ENCODE data around the gene STX7.
A peak's percentile ranks its signal among the peaks of the same experiment; 100 is the strongest.

Gene STX7

GRCh38 chr6:132483779-132484679, 28.9 kb downstream of the STX7 start:
- TF ChIP-seq, protein P1, sequence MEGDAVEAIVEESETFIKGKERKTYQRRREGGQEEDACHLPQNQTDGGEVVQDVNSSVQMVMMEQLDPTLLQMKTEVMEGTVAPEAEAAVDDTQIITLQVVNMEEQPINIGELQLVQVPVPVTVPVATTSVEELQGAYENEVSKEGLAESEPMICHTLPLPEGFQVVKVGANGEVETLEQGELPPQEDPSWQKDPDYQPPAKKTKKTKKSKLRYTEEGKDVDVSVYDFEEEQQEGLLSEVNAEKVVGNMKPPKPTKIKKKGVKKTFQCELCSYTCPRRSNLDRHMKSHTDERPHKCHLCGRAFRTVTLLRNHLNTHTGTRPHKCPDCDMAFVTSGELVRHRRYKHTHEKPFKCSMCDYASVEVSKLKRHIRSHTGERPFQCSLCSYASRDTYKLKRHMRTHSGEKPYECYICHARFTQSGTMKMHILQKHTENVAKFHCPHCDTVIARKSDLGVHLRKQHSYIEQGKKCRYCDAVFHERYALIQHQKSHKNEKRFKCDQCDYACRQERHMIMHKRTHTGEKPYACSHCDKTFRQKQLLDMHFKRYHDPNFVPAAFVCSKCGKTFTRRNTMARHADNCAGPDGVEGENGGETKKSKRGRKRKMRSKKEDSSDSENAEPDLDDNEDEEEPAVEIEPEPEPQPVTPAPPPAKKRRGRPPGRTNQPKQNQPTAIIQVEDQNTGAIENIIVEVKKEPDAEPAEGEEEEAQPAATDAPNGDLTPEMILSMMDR (IDR thresholded peaks at IDR 0.05; ENCODE audit: low read depth, low read length): peak; percentile 55
- DNase-seq (ENCODE audit: extremely low read depth, low read depth): peak; percentile 29

DNA sequence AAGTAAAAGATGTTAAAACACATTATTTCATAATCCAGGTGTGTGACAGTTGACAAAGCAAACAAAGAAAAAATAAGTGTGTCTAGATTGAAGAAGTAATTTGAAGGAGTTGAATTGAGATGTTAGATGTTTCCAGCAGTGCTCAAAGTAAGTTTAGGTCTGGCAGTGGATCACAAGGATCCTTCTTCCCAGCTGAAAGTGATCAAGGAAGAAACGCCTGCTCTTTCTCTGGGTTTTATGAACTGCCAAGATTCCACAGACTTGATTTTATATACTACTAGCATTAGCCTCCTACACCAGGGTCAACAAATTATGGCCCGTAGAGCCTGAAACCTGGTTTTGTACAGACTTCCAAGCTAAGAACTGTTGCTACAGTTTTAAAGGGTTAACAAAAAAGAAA, 30.3 kb downstream of the STX7 start:
- DNase-seq (ENCODE audit: extremely low read depth, low read depth): no peak
- TF ChIP-seq, protein P1 (IDR thresholded peaks at IDR 0.05; ENCODE audit: low read depth, low read length): no peak

GRCh38 chr6:132481189-132481588, 31.7 kb downstream of the STX7 start:
- no peak for DNase-seq (ENCODE audit: extremely low read depth, low read depth)
- TF ChIP-seq, protein P1 (IDR thresholded peaks at IDR 0.05; ENCODE audit: low read depth, low read length): no peak

DNA sequence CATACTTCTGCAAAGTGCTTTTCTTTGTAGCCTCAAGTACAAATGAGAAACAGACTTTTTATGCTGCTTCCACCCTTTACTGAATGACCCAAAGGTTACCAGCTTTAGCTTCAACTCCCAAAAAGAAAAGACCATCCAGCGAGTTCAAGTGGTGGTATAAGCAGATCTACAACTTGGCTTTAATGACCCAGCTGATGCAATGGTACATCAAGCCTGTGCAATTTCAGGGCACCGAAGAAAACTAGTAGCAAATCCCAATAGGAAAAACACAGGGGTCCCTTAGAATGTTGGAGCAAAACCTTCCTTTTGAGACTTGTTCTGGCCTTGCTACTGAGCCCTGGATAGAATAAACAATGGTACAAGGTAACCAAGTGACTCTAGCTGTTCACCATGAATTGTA, 33.8 kb downstream of the STX7 start:
- TF ChIP-seq, protein P1 (IDR thresholded peaks at IDR 0.05; ENCODE audit: low read depth, low read length): no peak
- DNase-seq (ENCODE audit: extremely low read depth, low read depth): no peak

- no peak for DNase-seq (ENCODE audit: extremely low read depth, low read depth)
- TF ChIP-seq, protein P1 (IDR thresholded peaks at IDR 0.05; ENCODE audit: low read depth, low read length): no peak
These were observed 34.2 kb downstream of the STX7 start for GRCh38 chr6:132478674-132479073.

GRCh38 chr6:132478266-132478665, 34.6 kb downstream of the STX7 start:
- no peak for DNase-seq (ENCODE audit: extremely low read depth, low read depth)
- TF ChIP-seq, protein P1 (IDR thresholded peaks at IDR 0.05; ENCODE audit: low read depth, low read length): no peak

GRCh38 chr6:132476688-132477087, 36.2 kb downstream of the STX7 start:
- no peak for DNase-seq (ENCODE audit: extremely low read depth, low read depth)
- TF ChIP-seq, protein P1 (IDR thresholded peaks at IDR 0.05; ENCODE audit: low read depth, low read length): no peak
